ENCODE results near the gene ZFHX3.
A peak's percentile ranks its signal among the peaks of the same experiment; 100 is the strongest.

ZFHX3 gene

DNA sequence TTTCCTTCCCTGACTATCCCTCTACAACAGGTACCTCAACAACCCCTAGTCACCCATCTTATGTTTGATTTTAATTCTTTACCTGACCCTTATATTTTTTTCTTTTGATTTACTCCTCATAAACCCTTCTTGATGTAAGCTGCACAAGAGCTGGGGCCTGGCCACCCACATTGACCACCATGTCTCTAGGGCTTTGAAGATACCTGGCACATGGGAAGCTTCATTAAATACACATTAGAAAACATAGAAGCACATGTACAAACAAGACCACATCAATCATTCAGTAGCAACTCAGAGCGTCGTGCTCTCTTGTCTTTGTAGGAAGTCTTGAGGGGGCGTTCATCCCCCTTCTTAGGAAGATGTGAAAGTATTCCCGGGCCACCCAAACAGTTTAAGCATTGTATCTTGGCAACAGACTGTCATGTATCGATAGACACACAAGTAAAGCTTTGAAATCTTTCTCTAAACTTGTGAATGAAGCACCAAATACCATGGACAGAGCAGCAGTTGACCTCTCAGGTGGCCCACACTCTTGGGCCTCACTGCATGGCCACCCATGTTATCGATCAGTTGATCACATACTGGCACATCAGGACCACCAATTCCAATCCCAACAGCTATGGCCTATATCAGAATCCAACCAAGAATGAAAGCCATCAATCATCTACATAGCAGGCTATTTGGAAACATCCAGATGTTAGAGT lies 183.6 kb downstream of the ZFHX3 start:
- H3K9ac ChIP-seq = no peak overlapping the region
- H3K4me1 ChIP-seq = peaks cover 0 to 12% (median 5%) of the 10 kb centered on the region in 10 experiments; a peak in 5 of 20 replicates
- no peaks in the 10 kb centered on the region for H3K27me3 ChIP-seq
- TF ChIP-seq Cebpa-rat (IDR thresholded peaks at IDR 0.05) = no peak
- H3K4me2 ChIP-seq = no peak overlapping the region
- H3K9me3 ChIP-seq (replicated peaks in 1 of 11) = 0 out of 22 replicates have a peak, but pooled peaks cover 0 to 7% (median 0%) of the 10 kb centered on the region in 11 experiments
- no peak overlapping the region for H3K27ac ChIP-seq
- no peak overlapping the region for H3K4me3 ChIP-seq
- peaks cover 0 to 89% (median 0%) of the 10 kb centered on the region in 11 experiments; a peak in 6 of 22 replicates for H4K20me1 ChIP-seq
- peaks cover 0 to 81% (median 0%) of the 10 kb centered on the region in 11 experiments; a peak in 4 of 22 replicates for H3K36me3 ChIP-seq

GRCh38 chr16:72862090-72862489 lies 185.8 kb downstream of the ZFHX3 start:
- no peak for TF ChIP-seq Cebpa-rat (IDR thresholded peaks at IDR 0.05)
- no peak overlapping the region for H3K4me2 ChIP-seq
- H3K27ac ChIP-seq = no peak overlapping the region
- H3K27me3 ChIP-seq = no peaks in the 10 kb centered on the region
- 0 out of 22 replicates have a peak, but pooled peaks cover 0 to 7% (median 0%) of the 10 kb centered on the region in 11 experiments for H3K9me3 ChIP-seq (replicated peaks in 1 of 11)
- peaks cover 0 to 63% (median 0%) of the 10 kb centered on the region in 11 experiments; a peak in 4 of 22 replicates for H3K36me3 ChIP-seq
- H3K4me1 ChIP-seq = peaks cover 0 to 20% (median 7%) of the 10 kb centered on the region in 10 experiments; a peak in 9 of 20 replicates
- no peak overlapping the region for H3K9ac ChIP-seq
- H4K20me1 ChIP-seq = peaks cover 0 to 92% (median 0%) of the 10 kb centered on the region in 11 experiments; a peak in 6 of 22 replicates
- H3K4me3 ChIP-seq = no peak overlapping the region

DNA sequence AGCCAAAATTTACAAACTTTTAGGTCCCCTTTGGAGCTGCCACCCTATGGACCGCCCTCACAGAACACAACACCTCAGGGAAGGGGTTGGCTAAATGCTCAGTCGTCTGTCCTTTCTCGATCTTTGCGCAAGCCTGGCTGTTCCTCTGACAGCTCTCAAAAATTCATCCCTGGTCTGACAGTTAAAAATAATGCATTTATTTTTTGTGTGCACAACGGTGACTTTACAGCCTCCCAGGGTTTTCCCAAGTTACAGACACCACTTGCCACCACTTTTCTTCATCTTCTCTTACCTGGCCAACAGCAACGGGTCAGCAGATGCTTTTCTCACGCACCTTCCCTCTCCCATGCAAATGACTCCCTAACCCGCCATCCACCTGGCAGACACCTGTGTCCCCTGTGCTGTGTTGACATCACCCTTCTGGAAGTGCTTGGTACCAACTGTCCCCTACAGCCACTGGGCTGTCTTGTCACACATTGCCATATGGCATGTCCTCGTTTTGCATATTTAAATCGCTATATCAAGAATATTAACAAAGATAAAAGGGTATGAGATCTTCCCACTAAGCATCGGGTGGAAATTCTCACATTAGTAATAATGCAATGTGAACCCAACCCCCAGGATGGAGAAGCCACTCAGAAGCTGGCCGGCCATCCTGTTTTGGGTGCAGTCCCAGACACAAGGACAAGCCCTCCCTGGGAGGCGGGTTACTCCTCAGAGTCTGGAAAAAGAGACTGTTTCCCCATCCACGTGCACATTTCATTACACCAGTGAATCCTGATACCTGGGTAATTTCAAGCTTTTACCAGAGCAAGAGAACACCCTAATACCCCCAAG lies 187.0 kb downstream of the ZFHX3 start:
- H3K4me1 ChIP-seq = peaks cover 0 to 29% (median 7%) of the 10 kb centered on the region in 10 experiments; a peak in 9 of 20 replicates
- no peak for TF ChIP-seq Cebpa-rat (IDR thresholded peaks at IDR 0.05)
- H3K27ac ChIP-seq = no peak overlapping the region

DNA sequence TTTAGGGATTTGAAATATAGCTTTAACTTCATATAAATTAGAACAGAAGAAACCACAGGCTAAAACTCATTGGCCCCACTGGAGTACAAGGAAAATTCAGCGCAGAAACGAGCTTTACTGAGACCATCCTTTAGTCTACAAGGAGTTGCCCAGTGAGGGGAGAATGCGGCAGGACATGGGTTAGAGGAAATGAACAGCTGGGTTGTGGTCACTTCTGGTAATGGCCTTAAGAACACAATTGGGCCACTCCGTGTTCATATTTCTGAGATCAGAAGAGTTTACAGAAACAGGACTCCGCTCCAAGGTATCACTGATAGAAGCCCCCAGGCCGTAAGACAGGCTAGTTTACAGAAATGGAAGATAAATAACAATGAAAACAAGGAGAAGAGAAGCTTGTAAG lies 188.3 kb downstream of the ZFHX3 start:
- Histone ChIP-seq H3K27ac (no peak overlapping the region), H3K9me3 (replicated peaks in 1 of 11) (no peaks in the 10 kb centered on the region), H3K4me2 (no peak overlapping the region), H3K4me3 (no peak overlapping the region), H4K20me1 (peaks cover 0 to 82% (median 0%) of the 10 kb centered on the region in 11 experiments; a peak in 5 of 22 replicates), H3K27me3 (no peaks in the 10 kb centered on the region), H3K4me1 (peaks cover 0 to 42% (median 8%) of the 10 kb centered on the region in 10 experiments; a peak in 13 of 20 replicates), H3K36me3 (peaks cover 0 to 47% (median 0%) of the 10 kb centered on the region in 11 experiments; a peak in 4 of 22 replicates), H3K9ac (no peak overlapping the region)
- no peak for TF ChIP-seq Cebpa-rat (IDR thresholded peaks at IDR 0.05)

More for the DNA sequence above, 187.0 kb downstream of the ZFHX3 start:
- Histone ChIP-seq H3K36me3 (peaks cover 0 to 60% (median 0%) of the 10 kb centered on the region in 11 experiments; a peak in 4 of 22 replicates), H3K4me3 (no peak overlapping the region), H3K4me2 (peak overlapping the region in 2 of 11 experiments; percentile 0 to 4; a peak in 1 of 22 replicates), H3K9ac (no peak overlapping the region), H4K20me1 (peaks cover 0 to 92% (median 0%) of the 10 kb centered on the region in 11 experiments; a peak in 6 of 22 replicates), H3K9me3 (replicated peaks in 1 of 11) (0 out of 22 replicates have a peak, but pooled peaks cover 0 to 7% (median 0%) of the 10 kb centered on the region in 11 experiments), H3K27me3 (no peaks in the 10 kb centered on the region)

DNA sequence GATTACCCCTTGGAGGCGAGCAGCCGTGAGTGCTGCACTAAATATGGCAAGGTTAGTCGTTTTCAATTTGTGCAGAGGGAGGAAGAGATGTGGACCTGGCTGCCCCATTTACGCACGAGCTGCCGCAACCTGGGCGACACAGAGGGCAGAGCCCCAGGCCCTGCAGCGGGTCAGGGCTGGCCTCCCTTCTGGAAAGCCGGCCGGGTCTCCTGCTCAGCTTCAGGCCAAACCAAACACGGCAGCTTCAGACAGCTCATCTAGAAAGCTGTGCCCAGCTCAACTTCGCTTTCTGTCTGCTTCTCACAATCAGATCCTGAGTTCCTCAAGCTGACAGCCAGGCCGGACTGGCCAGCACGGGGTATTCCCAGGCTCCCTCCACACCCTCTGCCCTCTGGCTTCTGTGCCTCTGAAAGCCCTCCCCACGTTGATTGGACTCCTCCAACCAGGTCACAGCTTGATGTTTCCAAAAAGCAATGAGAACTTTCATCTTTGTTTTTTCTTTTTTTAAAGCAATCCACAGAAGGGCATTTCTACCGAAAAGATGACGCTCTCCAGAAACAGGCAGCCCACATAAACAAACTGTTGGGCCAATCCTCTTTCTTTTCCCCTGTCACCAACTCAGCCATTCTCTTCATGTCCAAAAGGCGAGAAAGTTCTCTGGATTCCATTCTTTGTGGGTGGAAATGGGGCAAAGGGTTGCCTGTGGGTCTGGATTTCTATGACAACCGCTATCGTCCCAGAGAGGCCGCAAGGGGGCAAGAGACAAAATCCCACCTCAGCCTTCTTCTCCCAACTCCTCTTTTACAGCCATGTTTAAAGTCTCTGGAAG lies 189.0 kb downstream of the ZFHX3 start:
- Histone ChIP-seq H3K4me3 (no peak overlapping the region), H4K20me1 (peaks cover 0 to 81% (median 0%) of the 10 kb centered on the region in 11 experiments; a peak in 5 of 22 replicates), H3K36me3 (peaks cover 0 to 40% (median 0%) of the 10 kb centered on the region in 11 experiments; a peak in 2 of 22 replicates), H3K9ac (no peak overlapping the region), H3K4me1 (peaks cover 5 to 49% (median 15%) of the 10 kb centered on the region in 10 experiments), H3K27me3 (no peaks in the 10 kb centered on the region), H3K9me3 (replicated peaks in 1 of 11) (no peaks in the 10 kb centered on the region), H3K27ac (no peak overlapping the region), H3K4me2 (no peak overlapping the region)
- no peak for TF ChIP-seq Cebpa-rat (IDR thresholded peaks at IDR 0.05)

DNA sequence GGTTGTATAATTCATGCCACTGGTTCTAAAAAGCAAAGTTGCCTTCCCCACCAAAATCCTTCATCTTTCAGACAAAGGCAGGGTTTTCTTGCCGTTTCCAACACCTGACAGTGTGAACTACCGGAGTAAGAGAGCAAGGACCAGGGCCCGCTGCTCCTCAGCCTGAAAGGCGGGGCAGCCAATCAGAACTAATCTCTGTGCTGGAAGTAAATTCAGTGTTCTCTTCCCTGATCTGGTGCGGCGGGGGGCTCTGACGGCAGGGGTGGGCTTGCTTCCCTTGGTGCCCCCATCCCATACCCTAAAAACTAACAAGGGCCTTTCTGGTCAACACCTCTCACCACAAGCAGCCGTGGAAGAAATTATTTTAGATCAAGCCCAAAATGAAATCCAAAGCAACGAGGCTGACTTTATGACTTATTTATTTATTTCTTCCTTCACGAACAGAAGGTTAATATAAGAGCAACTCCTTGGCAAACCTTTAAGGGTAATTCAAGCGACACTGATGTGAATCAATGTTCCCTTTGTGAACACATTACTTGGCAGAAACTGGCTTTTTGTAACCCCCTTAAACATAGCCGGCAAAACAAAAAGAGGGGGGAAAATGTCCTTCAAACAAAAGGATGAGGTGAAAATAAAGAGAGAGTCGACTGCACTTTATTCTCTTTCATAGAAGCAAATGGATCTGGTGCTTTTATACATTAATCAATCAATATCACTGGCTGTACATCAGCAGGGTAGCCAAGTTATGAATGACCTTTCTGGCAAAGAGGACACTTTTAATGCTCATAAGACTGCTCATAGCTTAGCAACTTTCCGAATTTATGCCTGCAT lies 189.9 kb downstream of the ZFHX3 start:
- Histone ChIP-seq H3K9me3 (replicated peaks in 1 of 11) (no peaks in the 10 kb centered on the region), H3K27me3 (no peaks in the 10 kb centered on the region), H3K36me3 (peaks cover 0 to 34% (median 0%) of the 10 kb centered on the region in 11 experiments; a peak in 2 of 22 replicates), H3K9ac (no peak overlapping the region), H3K4me1 (peaks cover 14 to 57% (median 24%) of the 10 kb centered on the region in 10 experiments), H4K20me1 (peaks cover 0 to 77% (median 0%) of the 10 kb centered on the region in 11 experiments; a peak in 5 of 22 replicates), H3K4me3 (no peak overlapping the region), H3K27ac (no peak overlapping the region), H3K4me2 (peak overlapping the region in 2 of 11 experiments; percentile 12 to 41; a peak in 3 of 22 replicates)
- no peak for TF ChIP-seq Cebpa-rat (IDR thresholded peaks at IDR 0.05)

DNA sequence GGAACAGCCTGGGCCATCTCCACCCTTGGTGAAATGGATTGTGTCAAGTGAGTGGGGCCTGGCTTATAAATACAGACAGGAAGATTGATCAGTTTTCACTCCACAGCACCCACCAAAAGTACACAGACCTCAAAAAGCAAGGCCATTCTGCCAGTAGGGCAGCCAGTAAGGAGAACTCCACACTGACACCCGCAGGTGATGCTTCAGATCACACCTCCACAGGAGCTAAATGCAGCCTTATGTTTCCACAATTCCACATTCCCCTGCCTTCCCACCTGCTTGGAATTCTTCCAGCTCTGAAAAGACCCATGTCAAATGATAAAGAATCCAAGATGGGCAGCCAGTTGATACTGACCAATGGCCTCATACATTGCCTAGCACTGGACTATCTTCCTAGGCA lies 191.1 kb downstream of the ZFHX3 start:
- H3K36me3 ChIP-seq = peaks cover 0 to 26% (median 0%) of the 10 kb centered on the region in 11 experiments; a peak in 2 of 22 replicates
- H3K27me3 ChIP-seq = no peaks in the 10 kb centered on the region
- H3K9ac ChIP-seq = no peak overlapping the region
- H3K4me3 ChIP-seq = no peak overlapping the region
- H4K20me1 ChIP-seq = peaks cover 0 to 65% (median 0%) of the 10 kb centered on the region in 11 experiments; a peak in 5 of 22 replicates
- H3K27ac ChIP-seq = no peak overlapping the region
- no peaks in the 10 kb centered on the region for H3K9me3 ChIP-seq (replicated peaks in 1 of 11)
- 0 out of 22 replicates have a peak overlapping the region, but pooled peaks of 1 of the 11 experiments have one; percentile 12 for H3K4me2 ChIP-seq
- no peak for TF ChIP-seq Cebpa-rat (IDR thresholded peaks at IDR 0.05)
- H3K4me1 ChIP-seq = peaks cover 24 to 69% (median 35%) of the 10 kb centered on the region in 10 experiments

All from BLaER1 treated with 17β-estradiol and CSF1 and Interleukin-3, amounts not matched to agents 10 nM and 100 nM (cell line).